ENCODE data around the gene MRPS23. TPM values are rescaled to one million over a fixed set of nuclear protein-coding genes. Genes with fewer than 3 reads are reported as not detected.

The MRPS23 gene
- polyA plus RNA-seq, 6 donors from 2014 or later: 26.3 to 48.7 (median 33.0) TPM

DNA sequence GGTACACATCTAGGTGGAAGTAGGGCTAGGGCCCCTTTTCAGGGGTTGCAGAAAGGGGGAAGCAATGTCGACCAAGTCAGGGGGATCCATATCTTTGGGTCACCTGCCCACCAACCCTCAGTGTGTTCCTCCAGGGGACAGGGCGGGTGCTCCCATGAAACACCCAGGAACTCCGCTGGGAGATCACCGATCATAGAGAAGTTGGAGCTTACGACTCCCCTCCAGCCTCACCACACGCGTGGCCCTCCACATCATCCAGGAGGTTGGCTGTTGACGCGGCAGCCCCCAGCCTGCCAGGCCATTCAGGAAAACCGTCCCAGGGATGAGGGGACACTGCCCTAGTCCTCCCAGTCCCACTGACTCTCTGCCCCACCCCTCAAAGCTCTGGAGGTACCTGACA is 17.3 kb upstream of the MRPS23 start:
- Mint-ChIP-seq H3K36me3 (no peaks in the 10 kb centered on the region), H3K27ac (no peak overlapping the region), H3K9me3 (no peaks in the 10 kb centered on the region), H3K4me1 (peaks cover 15 to 27% (median 23%) of the 10 kb centered on the region in 3 donors), H3K4me3 (peak overlapping the region in 1 of 8 donors; percentile 78), H3K27me3 (peaks cover 11 to 26% (median 22%) of the 10 kb centered on the region in 3 donors)
- DNase-seq (no peak), ATAC-seq (ENCODE audit: low read depth in 2 of 2) (no peak)

DNA sequence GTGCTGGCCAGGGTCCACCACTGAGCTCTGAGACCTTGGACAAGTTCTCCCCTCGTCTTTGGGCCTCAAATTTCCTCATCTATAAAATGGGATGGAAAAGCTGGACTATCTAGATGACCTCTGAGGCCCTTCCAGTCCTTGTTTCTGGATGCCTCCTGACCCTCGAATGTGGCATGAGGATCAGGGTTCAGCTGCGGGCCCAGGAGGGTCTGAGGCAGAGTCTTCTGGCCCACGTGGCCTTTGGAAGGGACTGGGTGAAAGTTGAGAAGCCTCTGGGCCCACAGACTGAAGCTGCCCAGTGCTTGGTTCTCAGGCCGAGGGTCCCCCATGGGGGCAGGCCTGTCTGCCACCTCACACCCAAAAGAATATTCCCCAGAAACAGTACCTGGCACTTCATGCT is 16.9 kb upstream of the MRPS23 start:
- Mint-ChIP-seq H3K36me3 (no peaks in the 10 kb centered on the region), H3K27ac (no peak overlapping the region), H3K4me3 (no peak overlapping the region), H3K9me3 (no peaks in the 10 kb centered on the region), H3K27me3 (peaks cover 7 to 22% (median 18%) of the 10 kb centered on the region in 3 donors), H3K4me1 (peaks cover 15 to 25% (median 23%) of the 10 kb centered on the region in 3 donors)
- ATAC-seq (ENCODE audit: low read depth in 2 of 2) (no peak), DNase-seq (no peak)

DNA sequence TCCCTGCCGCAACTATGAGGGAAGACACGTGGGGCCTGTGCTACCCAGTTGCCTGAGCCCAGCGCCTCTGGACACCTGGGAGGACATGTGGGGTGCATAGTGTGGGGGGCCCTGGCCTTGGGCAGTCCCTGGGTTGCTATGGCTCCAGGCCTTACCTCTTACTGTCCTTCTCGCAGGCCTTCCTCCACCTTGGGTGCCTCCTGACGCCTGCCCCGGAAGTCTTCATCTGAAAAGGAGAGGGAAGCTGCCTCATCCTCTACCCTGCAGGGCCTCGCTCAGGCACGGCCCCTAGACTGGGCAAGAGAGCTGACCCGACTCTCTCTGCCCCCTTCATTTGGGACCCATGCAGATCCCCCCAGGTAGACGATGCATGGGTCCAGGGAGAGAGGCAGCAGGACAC is 16.5 kb upstream of the MRPS23 start:
- Mint-ChIP-seq H3K4me3 (no peak overlapping the region), H3K27me3 (peaks cover 9 to 20% (median 16%) of the 10 kb centered on the region in 3 donors), H3K36me3 (no peaks in the 10 kb centered on the region), H3K27ac (no peak overlapping the region), H3K4me1 (peaks cover 17 to 25% (median 24%) of the 10 kb centered on the region in 3 donors), H3K9me3 (no peaks in the 10 kb centered on the region)
- DNase-seq (no peak), ATAC-seq (ENCODE audit: low read depth in 2 of 2) (no peak)

DNA sequence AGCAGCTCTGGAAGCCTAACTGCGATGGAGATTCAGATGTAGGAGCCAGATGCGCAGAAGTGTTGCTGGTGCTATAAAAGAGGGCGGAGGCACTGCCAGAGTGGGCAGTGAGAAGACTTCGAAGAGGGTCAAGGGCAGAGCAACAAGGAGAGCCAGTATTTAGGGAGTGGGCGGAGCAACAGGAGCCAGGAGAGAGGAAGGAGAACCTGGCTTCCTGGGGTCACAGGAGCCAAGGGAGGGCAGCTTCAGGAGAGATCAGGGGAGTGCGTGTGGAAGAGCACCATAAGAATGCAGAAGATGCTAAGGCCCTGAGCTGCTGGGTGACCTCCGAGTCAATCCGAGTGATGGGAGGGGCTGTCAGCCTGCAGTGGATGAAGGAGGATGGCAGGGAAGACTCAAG is 14.4 kb upstream of the MRPS23 start:
- Mint-ChIP-seq H3K9me3 (no peaks in the 10 kb centered on the region), H3K27ac (peak overlapping the region in 1 of 6 donors; percentile 96), H3K27me3 (peaks cover 14 to 33% (median 22%) of the 10 kb centered on the region in 3 donors), H3K4me1 (peaks cover 26 to 33% (median 33%) of the 10 kb centered on the region in 3 donors), H3K36me3 (no peaks in the 10 kb centered on the region), H3K4me3 (peak overlapping the region in 1 of 8 donors; percentile 69)
- ATAC-seq (ENCODE audit: low read depth in 2 of 2): no peak
- DNase-seq: no peak

DNA sequence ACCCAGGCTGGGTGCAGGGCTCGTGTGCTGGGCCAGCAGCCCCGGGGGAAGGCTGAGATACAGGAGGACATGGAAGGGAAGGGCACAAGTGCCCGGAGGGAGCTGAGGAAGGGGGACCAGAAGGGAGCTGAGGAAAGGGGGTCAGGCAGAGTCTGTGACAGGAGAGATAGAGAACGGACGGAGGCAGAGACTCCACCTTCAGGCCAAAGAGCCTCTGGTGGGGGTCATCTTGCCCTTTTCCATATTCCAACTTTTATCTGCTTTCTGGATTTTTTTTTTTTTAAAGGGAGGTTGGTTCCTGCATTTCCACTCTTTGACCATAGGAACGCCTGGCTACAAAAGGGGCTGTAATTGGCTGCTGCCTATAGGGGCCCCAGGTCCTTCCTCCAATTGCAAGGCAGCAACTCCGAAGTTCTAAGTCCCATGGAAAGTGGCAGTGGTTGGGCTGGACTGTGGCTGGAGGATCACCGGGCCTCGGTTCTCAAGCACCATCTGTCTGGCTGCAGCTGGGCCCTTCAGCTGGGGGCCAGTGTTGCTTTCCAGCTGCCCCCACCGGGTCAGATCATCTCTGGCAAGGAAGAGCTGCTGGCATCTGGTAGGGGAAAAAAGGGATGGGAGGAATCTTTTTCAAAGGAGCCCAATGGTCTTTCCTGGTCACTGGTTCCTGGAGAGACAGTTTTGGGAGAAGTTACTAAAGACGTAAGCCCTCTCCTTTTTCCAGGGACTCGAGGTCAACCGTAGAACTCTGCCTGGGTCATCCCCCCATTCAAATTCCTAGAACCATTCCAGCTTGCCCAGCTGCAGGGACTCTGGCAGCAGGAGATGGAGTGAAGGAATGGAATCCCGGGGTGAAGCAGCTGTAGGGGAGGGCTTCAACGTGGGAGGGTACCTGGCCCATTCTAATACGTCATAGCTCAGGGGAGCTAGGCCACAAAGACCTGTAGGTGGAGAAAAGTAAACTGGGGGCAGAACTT is 13.1 kb upstream of the MRPS23 start:
- DNase-seq (no peak), ATAC-seq (ENCODE audit: low read depth in 2 of 2) (no peak)
- Mint-ChIP-seq H3K36me3 (no peaks in the 10 kb centered on the region), H3K27ac (peak overlapping the region in 2 of 6 donors; percentile 5 to 37), H3K27me3 (peaks cover 23 to 41% (median 35%) of the 10 kb centered on the region in 3 donors), H3K9me3 (no peaks in the 10 kb centered on the region), H3K4me3 (peak overlapping the region in 5 of 8 donors; percentile 9 to 59 (median 54)), H3K4me1 (peaks cover 17 to 23% (median 20%) of the 10 kb centered on the region in 3 donors)

DNA sequence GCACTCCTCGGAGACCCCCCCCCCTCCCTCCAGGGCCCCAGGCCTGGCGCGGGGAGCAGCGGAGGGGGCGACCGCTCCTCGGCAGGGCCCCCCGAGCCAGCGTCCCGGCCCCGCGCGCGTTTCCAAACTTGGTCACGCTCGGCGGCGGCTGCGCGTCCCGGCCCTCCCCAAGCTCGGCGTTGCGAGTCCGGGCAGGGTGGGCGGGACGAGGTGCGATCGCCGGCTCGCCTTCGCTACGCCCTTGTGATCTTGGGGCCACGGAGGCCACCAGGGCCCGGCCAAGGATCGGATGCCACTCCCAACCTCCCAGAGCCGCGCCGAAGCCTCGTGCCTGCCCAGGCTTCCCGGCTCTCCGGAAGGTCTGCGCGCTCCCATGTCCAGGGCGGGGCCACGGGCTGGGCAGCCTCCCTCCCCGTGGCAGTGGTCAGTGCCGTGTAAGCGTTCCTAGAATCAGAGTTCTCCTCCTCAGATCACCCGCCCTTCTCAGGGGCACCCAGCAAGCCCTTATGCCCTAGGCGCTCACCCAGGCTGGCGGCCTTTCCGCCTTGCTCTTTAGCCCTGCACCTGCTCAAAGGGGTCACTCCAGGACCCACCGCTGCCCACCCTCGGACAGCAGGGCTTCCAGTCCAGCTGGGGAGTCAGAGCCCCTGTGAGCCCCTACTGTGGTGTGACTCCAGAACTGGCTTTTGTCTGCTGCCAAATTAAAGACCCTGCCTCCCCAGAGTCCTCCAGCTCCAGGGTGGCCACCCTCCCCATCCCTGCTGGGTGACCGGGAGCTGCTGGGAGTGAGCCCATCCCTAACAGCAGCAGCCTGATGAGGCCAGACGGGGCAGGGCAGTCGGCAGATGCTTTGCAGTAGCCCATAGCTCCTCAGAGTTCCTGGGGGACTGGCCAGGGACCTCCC is 12.2 kb upstream of the MRPS23 start:
- ATAC-seq (ENCODE audit: low read depth in 2 of 2): peak; percentile 4
- H3K27me3 Mint-ChIP-seq: peaks cover 23 to 41% (median 36%) of the 10 kb centered on the region in 3 donors
- H3K4me1 Mint-ChIP-seq: peaks cover 11 to 14% (median 11%) of the 10 kb centered on the region in 3 donors
- H3K9me3 Mint-ChIP-seq: no peaks in the 10 kb centered on the region
- peak overlapping the region in 1 of 6 donors; percentile 48 for H3K27ac Mint-ChIP-seq
- H3K36me3 Mint-ChIP-seq: no peaks in the 10 kb centered on the region
- no peak for DNase-seq
- H3K4me3 Mint-ChIP-seq: peak overlapping the region in 6 of 8 donors; percentile 12 to 83 (median 50)

DNA sequence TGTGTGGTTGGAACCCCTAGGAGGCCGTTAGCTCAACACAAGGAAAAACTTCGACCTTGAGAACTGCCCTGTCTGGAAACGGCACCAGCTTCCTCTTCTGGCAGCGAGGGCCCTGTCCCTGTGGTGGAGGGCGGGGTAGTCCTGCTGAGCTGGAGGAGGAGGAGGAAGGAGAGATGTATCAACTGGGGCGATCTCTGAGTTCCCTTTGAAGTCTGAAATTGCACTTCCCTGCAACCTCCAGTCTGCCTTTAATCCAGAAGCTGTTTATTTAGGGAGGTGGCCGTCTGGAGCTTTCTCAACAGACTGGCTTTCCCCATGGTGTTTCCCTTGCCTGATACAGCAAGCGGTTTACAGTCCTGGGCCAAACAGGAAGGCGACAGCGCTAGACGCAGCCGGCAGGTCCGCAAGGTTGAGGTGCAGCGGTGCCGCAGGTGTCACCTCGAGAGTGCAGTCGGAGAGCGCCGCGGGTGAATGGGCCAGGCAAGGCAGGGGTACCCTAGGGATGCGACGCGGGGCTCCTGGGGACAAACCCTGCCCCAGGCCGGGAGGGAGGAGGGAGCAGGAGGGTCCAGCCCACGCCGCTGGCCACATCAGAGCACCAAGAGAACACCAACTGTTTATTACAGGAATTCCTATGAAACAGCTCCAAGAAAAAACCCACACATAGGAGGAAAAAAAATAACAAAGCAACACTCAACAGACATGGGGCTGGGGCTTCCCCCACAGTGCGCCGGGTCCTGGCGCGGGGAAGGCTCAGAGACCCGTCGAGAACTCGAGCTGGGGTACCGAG is 11.4 kb upstream of the MRPS23 start:
- H3K4me1 Mint-ChIP-seq: peaks cover 11 to 13% (median 11%) of the 10 kb centered on the region in 3 donors
- ATAC-seq (ENCODE audit: low read depth in 2 of 2) (peak; percentile 72 to 78), DNase-seq (peak; percentile 41)
- H3K36me3 Mint-ChIP-seq: no peaks in the 10 kb centered on the region
- H3K27ac Mint-ChIP-seq: peak overlapping the region in 2 of 6 donors; percentile 44 to 62
- peak overlapping the region; percentile 83 to 94 (median 88) for H3K4me3 Mint-ChIP-seq
- H3K9me3 Mint-ChIP-seq: no peaks in the 10 kb centered on the region
- H3K27me3 Mint-ChIP-seq: peaks cover 23 to 41% (median 36%) of the 10 kb centered on the region in 3 donors

DNA sequence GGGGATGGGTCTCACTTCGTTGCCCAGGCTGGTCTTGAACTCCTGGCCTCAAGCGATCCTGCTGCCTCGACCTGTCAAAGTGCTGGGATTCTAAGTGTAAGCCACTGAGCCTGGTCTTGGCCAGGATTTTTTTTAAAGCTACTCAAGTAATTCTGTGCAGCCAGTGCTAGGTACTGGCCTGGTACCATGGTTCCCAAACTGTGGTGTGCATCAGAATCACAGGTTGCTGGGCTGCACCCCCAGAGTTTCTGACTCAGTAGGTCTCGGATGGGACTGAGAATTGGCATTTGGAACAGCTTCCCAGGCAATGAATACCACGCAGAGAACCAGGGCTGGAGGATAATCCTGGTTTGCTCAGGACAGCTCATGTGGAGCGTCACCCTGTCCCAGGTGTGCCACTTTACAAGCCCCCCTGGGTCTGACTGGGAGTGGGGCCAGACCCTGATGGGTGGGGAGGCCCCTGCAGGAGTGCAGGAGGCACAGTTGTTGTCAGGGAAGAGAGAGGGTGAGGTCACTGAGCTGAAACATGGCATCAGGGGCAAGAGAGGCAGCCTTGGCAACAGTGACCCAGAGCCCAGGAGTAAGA is 10.7 kb upstream of the MRPS23 start:
- H3K36me3 Mint-ChIP-seq: no peaks in the 10 kb centered on the region
- no peak for DNase-seq
- ATAC-seq (ENCODE audit: low read depth in 2 of 2): no peak
- H3K27ac Mint-ChIP-seq: no peak overlapping the region
- no peaks in the 10 kb centered on the region for H3K9me3 Mint-ChIP-seq
- peak overlapping the region; percentile 83 to 94 (median 88) for H3K4me3 Mint-ChIP-seq
- H3K4me1 Mint-ChIP-seq: peaks cover 11 to 13% (median 11%) of the 10 kb centered on the region in 3 donors
- H3K27me3 Mint-ChIP-seq: peaks cover 23 to 41% (median 36%) of the 10 kb centered on the region in 3 donors

DNA sequence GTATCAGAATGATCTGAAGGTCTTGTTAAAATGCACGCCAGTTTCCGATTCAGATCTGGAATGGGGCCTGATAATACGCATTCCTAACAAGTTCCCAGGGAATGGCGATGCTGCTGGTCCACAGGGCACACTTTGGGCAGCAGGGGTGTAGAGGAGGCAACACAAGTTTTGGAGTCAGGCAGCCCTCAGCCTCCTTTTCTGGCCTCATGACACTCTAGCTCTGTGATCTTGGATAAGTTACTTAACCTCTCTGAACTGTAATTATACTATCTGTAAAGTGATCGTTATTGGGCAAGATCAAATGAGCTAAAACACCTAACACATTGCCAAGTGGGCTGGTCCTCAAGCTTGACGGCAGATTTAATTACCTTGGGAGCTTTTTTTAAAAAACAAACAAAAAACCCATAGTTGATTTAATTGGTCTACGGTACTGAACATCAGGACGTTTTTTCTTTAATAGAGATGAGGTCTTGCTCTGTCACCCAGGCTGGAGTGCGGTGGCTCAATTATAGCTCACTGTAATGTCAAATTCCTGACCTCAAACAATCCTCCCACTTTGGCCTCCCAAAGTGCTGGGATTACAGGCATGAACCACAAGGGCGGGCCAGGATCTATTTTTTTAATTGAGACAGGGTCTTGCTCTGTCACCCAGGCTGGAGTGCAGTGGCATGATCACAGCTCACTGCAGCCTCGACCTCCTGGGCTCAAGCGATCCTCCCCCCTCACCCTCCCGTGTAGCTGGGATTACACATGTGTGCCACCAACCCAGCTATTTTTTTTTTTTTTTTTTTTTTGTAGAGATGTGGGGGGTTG is 10.0 kb upstream of the MRPS23 start:
- H3K4me3 Mint-ChIP-seq: peak overlapping the region in 2 of 8 donors; percentile 5 to 78
- no peaks in the 10 kb centered on the region for H3K9me3 Mint-ChIP-seq
- H3K27me3 Mint-ChIP-seq: peaks cover 23 to 41% (median 36%) of the 10 kb centered on the region in 3 donors
- ATAC-seq (ENCODE audit: low read depth in 2 of 2): no peak
- H3K36me3 Mint-ChIP-seq: no peaks in the 10 kb centered on the region
- no peak overlapping the region for H3K27ac Mint-ChIP-seq
- DNase-seq: no peak
- H3K4me1 Mint-ChIP-seq: peaks cover 11 to 13% (median 11%) of the 10 kb centered on the region in 3 donors

DNA sequence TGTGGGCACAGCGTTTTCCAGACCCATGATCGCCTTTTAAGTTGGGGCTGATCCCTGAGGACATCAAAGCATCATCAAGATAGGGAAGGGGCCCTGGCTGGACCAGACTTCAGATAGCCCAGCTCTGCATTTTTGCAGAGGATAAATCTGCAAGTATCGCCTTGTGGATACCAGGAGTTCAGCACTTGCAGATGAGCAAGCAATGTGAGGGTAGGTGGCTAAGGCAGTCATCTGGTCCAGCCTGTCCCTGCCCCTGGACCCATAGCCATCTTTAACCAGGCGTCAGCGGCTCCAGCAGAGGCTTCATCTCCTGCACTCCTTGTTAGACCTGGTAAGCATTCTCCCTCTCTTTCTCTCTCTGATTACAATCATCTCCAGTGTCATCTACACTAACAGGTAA is 9.0 kb upstream of the MRPS23 start:
- Mint-ChIP-seq H3K4me1 (peaks cover 11 to 13% (median 11%) of the 10 kb centered on the region in 3 donors), H3K4me3 (no peak overlapping the region)
- no peak for DNase-seq

DNA sequence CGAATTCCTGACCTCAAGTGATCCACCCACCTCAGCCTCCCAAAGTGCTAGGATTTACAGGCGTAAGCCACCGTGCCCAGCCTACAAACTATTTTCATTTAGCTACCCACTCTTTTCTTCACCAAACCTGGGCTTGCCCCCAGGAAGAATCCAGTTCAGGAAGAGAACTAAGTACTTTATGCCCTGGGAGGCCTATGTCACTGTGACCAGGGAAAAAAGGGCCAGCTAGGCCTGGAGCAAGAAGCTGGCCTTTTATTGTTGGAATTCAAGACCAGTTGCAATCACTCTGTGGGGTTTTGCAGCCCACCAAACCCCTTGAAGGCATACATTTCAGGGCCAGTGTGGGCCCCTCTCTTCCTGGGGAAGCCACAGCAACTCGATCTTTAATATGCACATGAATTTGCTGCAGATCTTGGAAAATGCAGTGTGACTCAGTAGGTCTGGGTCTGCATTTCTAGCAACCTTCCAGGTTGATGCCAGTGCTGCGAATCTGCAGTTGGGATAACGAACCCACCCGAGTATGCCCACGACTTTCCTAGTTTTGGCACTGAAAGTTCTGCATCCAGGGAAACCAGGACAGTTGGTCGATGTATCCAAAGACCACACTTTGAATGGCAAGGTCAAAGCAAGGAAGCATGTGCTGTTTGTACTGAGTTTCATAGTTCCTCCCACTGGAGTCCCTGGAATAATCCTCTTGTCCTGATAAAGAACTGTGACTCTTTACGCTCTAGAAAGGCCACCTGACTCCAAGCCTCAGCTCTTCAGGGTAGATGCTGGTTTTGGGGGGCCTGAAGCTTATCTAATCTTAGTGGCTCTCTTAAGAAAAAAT is 7.2 kb upstream of the MRPS23 start:
- H3K4me1 Mint-ChIP-seq: peaks cover 11 to 14% (median 11%) of the 10 kb centered on the region in 3 donors
- H3K4me3 Mint-ChIP-seq: no peak overlapping the region
- H3K27ac Mint-ChIP-seq: no peak overlapping the region
- no peaks in the 10 kb centered on the region for H3K36me3 Mint-ChIP-seq
- no peaks in the 10 kb centered on the region for H3K9me3 Mint-ChIP-seq
- H3K27me3 Mint-ChIP-seq: peaks cover 21 to 29% (median 23%) of the 10 kb centered on the region in 3 donors
- ATAC-seq (ENCODE audit: low read depth in 2 of 2) (no peak), DNase-seq (no peak)

More for the DNA sequence above, 9.0 kb upstream of the MRPS23 start:
- Mint-ChIP-seq H3K9me3 (no peaks in the 10 kb centered on the region), H3K36me3 (no peaks in the 10 kb centered on the region), H3K27me3 (peaks cover 23 to 36% (median 31%) of the 10 kb centered on the region in 3 donors), H3K27ac (no peak overlapping the region)
- ATAC-seq (ENCODE audit: low read depth in 2 of 2): no peak
